GM12878 (cell line): ENCODE results near the gene CTSA.

Experiments used
- ASH2L ChIP-seq: fragments of 300-600, 200-600 bp; sonication (generic); IDR thresholded peaks from 2 replicates; pipeline ENCODE4 v1.6.1; 2017; ENCODE audit warnings: low read depth, mild to moderate bottlenecking, borderline replicate concordance
- BHLHE40 ChIP-seq, 2 experiments: fragments of 450-650 bp in 1 of 2; IDR thresholded peaks; 2 replicates each; pipeline ENCODE4 v1.6.1; 2011 to 2017; ENCODE audit warnings: low read depth in 2 of 2, borderline replicate concordance in 1 of 2, improper control_type of control experiment in 1 of 2, low read length in 1 of 2, mild to moderate bottlenecking in 1 of 2
- CTCF ChIP-seq, 3 experiments: IDR thresholded peaks in 2 of 3; conservative IDR thresholded peaks in 1 of 3; 2 replicates each; pipeline ENCODE4 v1.5.1; 2011; ENCODE audit warnings: low read depth in 3 of 3, low read length in 3 of 3, mild to moderate bottlenecking in 3 of 3, control low read depth in 2 of 3, moderate library complexity in 2 of 3, inconsistent platforms in 1 of 3, mixed read lengths in 1 of 3; ENCODE audit not compliant: control insufficient read depth in 2 of 3, insufficient read depth in 1 of 3; ENCODE audit errors: extremely low read depth in 1 of 3
- EZH2 ChIP-seq: IDR thresholded peaks from 2 replicates; pipeline ENCODE4 v1.6.1; 2012; ENCODE audit warnings: low read depth, mild to moderate bottlenecking, control low read depth, inconsistent platforms, low read length, borderline replicate concordance; ENCODE audit not compliant: control insufficient read depth
- RELA ChIP-seq: fragments of 450-650 bp; IDR thresholded peaks from 2 replicates; pipeline ENCODE4 v1.8.0; 2014; ENCODE audit warnings: borderline replicate concordance; ENCODE audit not compliant: partially characterized antibody
- ZBED1 ChIP-seq: IDR thresholded peaks from 2 replicates; pipeline ENCODE4 v1.6.1; 2016; ENCODE audit warnings: borderline replicate concordance

GRCh38 chr20:45888681-45889080 lies 2.5 kb upstream of the CTSA start:
- TF ChIP-seq RELA (no peak), ZBED1 (no peak), EZH2 (no peak), CTCF (IDR thresholded peaks at IDR 0.05 in 2 of 3, conservative IDR thresholded peaks at IDR 0.05 in 1 of 3; ENCODE audit: control insufficient read depth in 2 of 3, extremely low read depth in 1 of 3, insufficient read depth in 1 of 3, low read depth in 3 of 3, low read length in 3 of 3) (no peak), BHLHE40 (IDR thresholded peaks at IDR 0.05; ENCODE audit: borderline replicate concordance in 1 of 2, low read depth in 2 of 2, low read length in 1 of 2) (no peak), ASH2L (no peak)
